ENCODE data around the gene CARMIL1. TPM values are rescaled to one million over a fixed set of nuclear protein-coding genes. Genes with fewer than 3 reads are reported as not detected.

The CARMIL1 gene
- total and polyA plus RNA-seq, 2 of the 8 experiments (the other 6 are each of a cell fraction or from before 2014, with no cell fraction given), result 20.3 to 40.4 TPM

- TF ChIP-seq CTCF (IDR thresholded peaks at IDR 0.05; ENCODE audit: control extremely low read depth in 1 of 3, insufficient read depth in 1 of 3, low read depth in 1 of 3, low read length in 3 of 3), result no peak
Observed at GRCh38 chr6:25369433-25370177, 90.4 kb downstream of the CARMIL1 start (continued).

All from H1 (cell line).